SK-N-MC (cell line): ENCODE data around the gene C1QTNF8.

ENCODE experiments used
- DNase-seq: peaks from one replicate; pipeline ENCODE4 v3.0.0-alpha.2; 2011; ENCODE audit warnings: low read depth, low spot score
- H3K27ac ChIP-seq: fragments of 200-600 bp; sonication (generic); 2 replicates; pipeline ENCODE4 v1.5.1; 2016; ENCODE audit warnings: mixed run types
- H3K36me3 ChIP-seq: fragments of 200-600 bp; sonication (generic); 2 replicates; pipeline ENCODE4 v1.6.1; 2017; ENCODE audit warnings: antibody characterized with exemption, low read length, mixed read lengths; ENCODE audit not compliant: insufficient read depth
- H3K4me3 ChIP-seq: fragments of 200-600 bp; sonication (generic); 2 replicates; pipeline ENCODE4 v1.5.1; 2016
- H3K9ac ChIP-seq: fragments of 200-600 bp; sonication (generic); 2 replicates; pipeline ENCODE4 v1.8.0; 2017; ENCODE audit warnings: mixed run types, mixed read lengths; ENCODE audit not compliant: insufficient read length
- H3K9me3 ChIP-seq: fragments of 200-600 bp; sonication (generic); 2 replicates; pipeline ENCODE4 v1.6.1; 2017; ENCODE audit warnings: low read depth, mild to moderate bottlenecking, antibody characterized with exemption, low read length, moderate library complexity, mixed read lengths
- EZH2 ChIP-seq: fragments of 200-600 bp; sonication (generic); IDR thresholded peaks from one replicate; pipeline ENCODE4 v1.6.1; 2017; ENCODE audit warnings: antibody characterized with exemption
- FOXP2 ChIP-seq: optimal IDR thresholded peaks from 2 replicates; pipeline ENCODE3; 2011; ENCODE audit warnings: mild to moderate bottlenecking, moderate library complexity; ENCODE audit not compliant: insufficient read depth; ENCODE audit errors: extremely low read length, control extremely low read depth
- POLR2AphosphoS5 ChIP-seq: IDR thresholded peaks from 2 replicates; pipeline ENCODE4 v1.6.1; 2012; ENCODE audit warnings: mild to moderate bottlenecking, low read depth, low read length, borderline replicate concordance

C1QTNF8 gene

DNA sequence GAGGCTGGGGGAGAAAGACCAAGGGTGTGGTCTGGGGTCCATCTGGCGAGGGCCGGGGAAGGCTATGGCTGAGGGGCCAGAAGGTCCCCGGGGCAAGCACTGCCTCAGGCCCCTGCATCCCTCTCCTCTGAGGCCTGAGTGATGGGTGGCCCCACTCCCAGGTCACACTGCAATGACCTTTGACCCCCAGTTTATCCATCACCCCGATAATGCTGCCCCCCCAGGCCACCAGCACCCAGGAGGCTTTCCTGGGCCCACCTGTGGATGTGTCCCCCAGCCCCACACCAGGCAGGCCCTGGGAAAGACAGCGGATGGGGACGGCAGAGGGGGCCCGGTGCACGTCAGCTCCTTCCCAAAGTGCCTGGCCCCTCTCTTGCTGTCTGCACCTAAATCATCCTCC, 34.3 kb upstream of the C1QTNF8 start:
- H3K36me3 ChIP-seq = no peaks in the 10 kb centered on the region
- no peak overlapping the region for H3K27ac ChIP-seq
- H3K4me3 ChIP-seq = no peak overlapping the region
- TF ChIP-seq FOXP2 = no peak
- TF ChIP-seq POLR2AphosphoS5 = no peak
- TF ChIP-seq EZH2 = no peak
- no peaks in the 10 kb centered on the region for H3K9me3 ChIP-seq
- no peak for DNase-seq
- no peak overlapping the region for H3K9ac ChIP-seq

DNA sequence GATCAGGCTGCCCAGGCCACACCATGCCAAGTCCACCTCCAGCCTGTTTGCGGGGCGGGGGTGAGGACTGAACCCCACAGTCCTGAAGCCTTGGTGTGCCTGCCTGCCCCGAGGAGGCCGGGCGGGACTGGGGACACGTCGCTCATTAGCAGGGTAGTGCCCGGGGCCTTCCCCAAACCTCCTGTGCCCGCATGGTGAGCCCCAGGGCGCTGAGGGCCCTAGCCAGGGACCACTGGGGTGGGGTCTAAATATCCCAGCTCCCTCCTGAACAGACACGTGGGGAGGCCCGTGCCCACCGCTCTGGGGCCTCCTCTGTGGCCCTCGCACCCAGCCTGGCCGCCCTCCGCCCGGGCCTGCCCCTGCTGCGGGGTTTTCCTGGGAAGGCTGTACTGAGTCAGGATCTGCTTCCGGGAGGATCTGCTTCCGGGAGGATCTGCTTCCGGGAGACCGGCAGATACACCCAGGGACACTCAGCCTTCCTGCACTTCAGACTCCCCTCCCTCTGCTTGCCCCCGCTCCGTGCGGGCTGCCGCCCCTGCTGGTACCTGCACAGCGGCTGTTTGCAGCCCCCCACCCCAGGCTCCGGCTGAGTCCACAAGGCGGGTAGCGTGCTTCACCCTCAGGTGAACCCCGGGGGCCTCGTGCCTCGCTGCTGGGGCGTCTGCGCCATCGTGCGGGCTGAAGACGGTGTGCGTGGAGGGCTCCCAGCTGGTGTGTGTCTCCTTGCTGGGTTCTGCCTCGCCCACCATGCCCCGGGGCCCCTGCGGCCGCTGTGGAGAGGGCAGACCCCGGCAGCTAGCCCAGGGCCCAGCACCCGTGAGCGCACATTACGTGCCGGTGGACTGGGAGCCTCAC, 33.3 kb upstream of the C1QTNF8 start:
- Histone ChIP-seq H3K36me3 (no peaks in the 10 kb centered on the region), H3K9ac (no peak overlapping the region), H3K27ac (no peak overlapping the region), H3K9me3 (no peaks in the 10 kb centered on the region), H3K4me3 (no peak overlapping the region)
- no peak for TF ChIP-seq EZH2
- no peak for DNase-seq

GRCh38 chr16:1127971-1128715, 32.1 kb upstream of the C1QTNF8 start:
- DNase-seq = no peak
- Histone ChIP-seq H3K4me3 (no peak overlapping the region), H3K27ac (no peak overlapping the region), H3K9me3 (no peaks in the 10 kb centered on the region), H3K9ac (no peak overlapping the region), H3K36me3 (no peaks in the 10 kb centered on the region)
- no peak for TF ChIP-seq FOXP2
- no peak for TF ChIP-seq EZH2
- no peak for TF ChIP-seq POLR2AphosphoS5

DNA sequence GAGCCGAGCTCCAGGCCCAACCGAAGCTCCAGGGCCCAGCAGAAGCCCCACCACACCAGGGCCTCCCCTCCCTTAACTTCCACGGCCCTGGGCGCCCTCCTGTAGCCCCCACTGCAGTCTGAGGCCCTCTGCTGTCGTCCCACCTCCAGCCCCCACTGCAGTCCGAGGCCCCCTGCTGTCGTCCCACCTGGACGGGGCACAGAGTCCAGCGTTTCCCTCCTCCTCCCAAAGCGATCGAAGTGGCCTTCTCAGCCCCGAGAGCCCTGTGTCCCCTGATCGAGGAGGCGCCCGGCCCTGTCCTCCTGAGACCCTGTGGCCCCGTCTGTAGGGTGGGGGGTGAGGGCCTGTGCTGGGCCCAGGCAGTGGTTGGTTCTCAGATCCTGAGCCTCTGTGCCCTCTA, 31.1 kb upstream of the C1QTNF8 start:
- TF ChIP-seq EZH2 = no peak
- TF ChIP-seq FOXP2 = no peak
- TF ChIP-seq POLR2AphosphoS5 = no peak
- H3K36me3 ChIP-seq = no peaks in the 10 kb centered on the region
- no peaks in the 10 kb centered on the region for H3K9me3 ChIP-seq
- no peak overlapping the region for H3K4me3 ChIP-seq
- H3K27ac ChIP-seq = no peak overlapping the region
- H3K9ac ChIP-seq = no peak overlapping the region
- DNase-seq = no peak

GRCh38 chr16:1126586-1126985, 30.5 kb upstream of the C1QTNF8 start:
- Histone ChIP-seq H3K9ac (no peak overlapping the region), H3K9me3 (no peaks in the 10 kb centered on the region), H3K4me3 (no peak overlapping the region), H3K27ac (no peak overlapping the region), H3K36me3 (no peaks in the 10 kb centered on the region)
- DNase-seq = no peak
- no peak for TF ChIP-seq POLR2AphosphoS5
- no peak for TF ChIP-seq EZH2
- TF ChIP-seq FOXP2 = no peak

DNA sequence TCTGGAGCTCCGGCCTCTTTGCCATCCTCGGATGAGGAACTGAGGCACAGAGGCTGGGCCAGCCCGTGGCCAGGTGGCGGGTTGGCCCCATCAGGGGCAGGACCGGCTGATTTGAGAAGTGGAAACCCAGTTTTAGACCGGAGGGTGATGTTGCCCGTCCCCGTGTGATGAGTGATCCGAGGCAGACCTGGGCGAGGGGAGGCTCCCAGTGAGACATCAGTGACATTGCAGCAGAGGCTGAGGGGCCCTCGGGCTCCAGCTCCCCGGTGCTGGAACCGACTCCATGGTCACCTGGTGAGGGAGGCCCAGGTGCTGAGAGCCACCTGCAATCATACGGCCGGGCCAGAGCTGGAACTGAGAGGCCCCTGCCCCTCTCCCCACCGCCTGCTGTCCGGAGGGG, 30.0 kb upstream of the C1QTNF8 start:
- no peak overlapping the region for H3K4me3 ChIP-seq
- no peak overlapping the region for H3K9ac ChIP-seq
- no peaks in the 10 kb centered on the region for H3K9me3 ChIP-seq
- no peak for DNase-seq
- no peak for TF ChIP-seq EZH2
- TF ChIP-seq POLR2AphosphoS5 = no peak
- no peak for TF ChIP-seq FOXP2
- H3K36me3 ChIP-seq = no peaks in the 10 kb centered on the region
- H3K27ac ChIP-seq = no peak overlapping the region

DNA sequence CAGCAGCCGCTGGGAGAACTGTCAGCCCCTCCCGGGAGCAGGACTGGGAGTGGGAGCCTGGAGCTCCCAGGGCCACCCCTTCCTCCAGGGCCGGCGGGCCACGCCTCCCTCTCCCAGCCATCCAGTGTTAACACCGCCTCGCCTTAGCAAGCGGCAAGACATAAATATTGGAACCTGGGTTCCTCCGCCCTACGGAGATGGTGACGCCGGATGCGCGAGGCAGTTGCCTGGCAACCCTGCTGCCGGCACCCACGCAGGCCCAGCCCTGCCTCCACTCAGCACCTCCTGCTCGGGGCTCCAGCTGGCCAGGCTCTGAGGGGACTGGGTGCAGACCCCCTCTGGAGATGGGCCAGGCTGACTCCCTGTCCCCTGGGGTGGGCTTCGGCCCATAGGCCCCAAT, 29.4 kb upstream of the C1QTNF8 start:
- no peak for DNase-seq
- no peaks in the 10 kb centered on the region for H3K36me3 ChIP-seq
- H3K27ac ChIP-seq = no peak overlapping the region
- no peak overlapping the region for H3K4me3 ChIP-seq
- H3K9me3 ChIP-seq = no peaks in the 10 kb centered on the region
- TF ChIP-seq FOXP2 (no peak), POLR2AphosphoS5 (no peak), EZH2 (no peak)
- H3K9ac ChIP-seq = no peak overlapping the region

GRCh38 chr16:1124795-1125194, 28.8 kb upstream of the C1QTNF8 start:
- no peak overlapping the region for H3K27ac ChIP-seq
- no peak overlapping the region for H3K9ac ChIP-seq
- H3K36me3 ChIP-seq = no peaks in the 10 kb centered on the region
- H3K4me3 ChIP-seq = no peak overlapping the region
- DNase-seq = no peak
- no peaks in the 10 kb centered on the region for H3K9me3 ChIP-seq
- no peak for TF ChIP-seq POLR2AphosphoS5
- TF ChIP-seq FOXP2 = no peak
- TF ChIP-seq EZH2 = no peak
